GM19438 (cell line): ENCODE data around the gene ARAP1.

Experiments
- ATAC-seq: cut with Tn5 transposase; IDR thresholded peaks from one replicate; pipeline ENCODE4 v1.9.1; 2021; ENCODE audit warnings: low read depth; ENCODE audit not compliant: unreplicated experiment

ARAP1 gene

GRCh38 chr11:72671152-72672099, 80.8 kb downstream of the ARAP1 start:
- ATAC-seq, result no peak

- ATAC-seq, result no peak
These were observed 82.2 kb downstream of the ARAP1 start for GRCh38 chr11:72670041-72670440.

- no peak for ATAC-seq
These were observed 82.7 kb downstream of the ARAP1 start for GRCh38 chr11:72669527-72669926.

- ATAC-seq, result peak; percentile 75
These were observed 83.4 kb downstream of the ARAP1 start for GRCh38 chr11:72668629-72669347.

- no peak for ATAC-seq
These were observed 86.2 kb downstream of the ARAP1 start for GRCh38 chr11:72665911-72666472.

GRCh38 chr11:72662036-72662435, 90.2 kb downstream of the ARAP1 start:
- no peak for ATAC-seq

- ATAC-seq, result no peak
These were observed 90.7 kb downstream of the ARAP1 start for GRCh38 chr11:72661486-72661885.

GRCh38 chr11:72658989-72659640, 93.1 kb downstream of the ARAP1 start:
- ATAC-seq, result no peak

- ATAC-seq, result no peak
These were observed 94.7 kb downstream of the ARAP1 start for GRCh38 chr11:72657411-72658100.

GRCh38 chr11:72655896-72656464, 96.2 kb downstream of the ARAP1 start:
- no peak for ATAC-seq

- no peak for ATAC-seq
These were observed 97.2 kb downstream of the ARAP1 start for GRCh38 chr11:72655014-72655413.

GRCh38 chr11:72653649-72654048, 98.6 kb downstream of the ARAP1 start:
- ATAC-seq, result no peak

- ATAC-seq, result no peak
These were observed 99.2 kb downstream of the ARAP1 start for GRCh38 chr11:72652873-72653630.

- ATAC-seq, result no peak
These were observed 100.1 kb downstream of the ARAP1 start for GRCh38 chr11:72652133-72652532.

GRCh38 chr11:72649215-72649976, 102.8 kb downstream of the ARAP1 start:
- no peak for ATAC-seq

GRCh38 chr11:72648384-72649136, 103.6 kb downstream of the ARAP1 start:
- no peak for ATAC-seq

GRCh38 chr11:72647882-72648281, 104.3 kb downstream of the ARAP1 start:
- no peak for ATAC-seq

GRCh38 chr11:72646472-72646871, 105.7 kb downstream of the ARAP1 start:
- no peak for ATAC-seq
